Stomach (tissue), 9 donors: ENCODE results near the gene HTR7. TPM values are rescaled to one million over a fixed set of nuclear protein-coding genes. Genes with fewer than 3 reads are reported as not detected.

Source experiments
- DNase-seq, 2 donors: peaks; one replicate each; pipeline versions ENCODE4 v3.0.0 to v3.0.0-alpha.2; 2013 to 2019
- H3K27ac ChIP-seq, 5 donors: fragments of 200-600 bp in 4 of 5; sonication (generic) in 4 of 5; one replicate each; pipeline ENCODE4 v1.5.1; 2013 to 2019; ENCODE audit warnings: mild to moderate bottlenecking in 1 of 5, moderate library complexity in 1 of 5
- H3K27me3 ChIP-seq, 3 donors: fragments of 200-600 bp; sonication (generic); one replicate each; pipeline ENCODE4 v1.5.1; 2017 to 2019; ENCODE audit warnings: mixed run types in 1 of 3
- H3K36me3 ChIP-seq, 4 donors: fragments of 200-600 bp; sonication (generic); 1 replicate in 3 of 4; 2 replicates in 1 of 4; pipeline ENCODE4 v1.5.1; 2016 to 2019
- H3K4me1 ChIP-seq, 4 donors: fragments of 200-600 bp; sonication (generic); one replicate each; pipeline ENCODE4 v1.5.1; 2016 to 2019
- H3K4me3 ChIP-seq, 4 donors: fragments of 200-600 bp; sonication (generic) in 3 of 4; one replicate each; pipeline ENCODE4 v1.5.1; 2016 to 2019; ENCODE audit warnings: mild to moderate bottlenecking in 1 of 4
- H3K9me3 ChIP-seq, 4 donors: fragments of 200-600 bp; sonication (generic); one replicate each; pipeline ENCODE4 v1.5.1; 2016 to 2019
- EP300 ChIP-seq: sonication (generic); formaldehyde crosslinking; IDR thresholded peaks from one replicate; pipeline ENCODE4 v1.6.1; 2017; ENCODE audit warnings: antibody characterized with exemption
- POLR2A ChIP-seq, 4 donors: fragments of 450-650 bp; IDR thresholded peaks; one replicate each; pipeline ENCODE4 v1.6.1; 2016; ENCODE audit warnings: antibody characterized with exemption in 4 of 4, control low read depth in 2 of 4, mild to moderate bottlenecking in 1 of 4, moderate library complexity in 1 of 4
- POLR2AphosphoS5 ChIP-seq, 3 donors: sonication (generic); formaldehyde crosslinking; IDR thresholded peaks; one replicate each; pipeline ENCODE4 v1.6.1; 2016; ENCODE audit warnings: antibody characterized with exemption in 3 of 3
- WGBS, 5 donors: extraction: QIAGEN DNeasy Blood & Tissue Kit in 3 of 5; methylation state at CpG; one replicate each; pipeline versions ENCODE4 v1.1.5 to v1.1.7; 2013 to 2018; 5-methylcytosine and 5-hydroxymethylcytosine counted together
- intact Hi-C: fragments of 100-400 bp; cut with DNase I; formaldehyde crosslinking; loops from one replicate; pipeline ENCODE4 v1.15.1; 2023; ENCODE audit warnings: low total_unique reads
- polyA plus RNA-seq, 3 donors: library from polyadenylated mRNA; stranded (reverse); fragments of 200-250 nt; gene quantifications; one replicate each; pipeline ENCODE4 v1.2.3, GENCODE V29; 2013
- total RNA-seq, 5 donors: library from RNA; depleted of rRNA; stranded (reverse); fragments of >200 nt; gene quantifications; one replicate each; pipeline versions ENCODE4 v1.1.0 to v1.2.3, GENCODE V29; 2014 to 2016
- TF ChIP-seq, protein P1 (sequence below), 7 experiments: fragments of 450-650 bp in 4 of 7; fragments of 200-600 bp in 3 of 7; sonication (generic) in 3 of 7; IDR thresholded peaks; one replicate each; pipeline ENCODE4 v1.5.1; 2016 to 2019; ENCODE audit warnings: antibody characterized with exemption in 7 of 7, control low read depth in 2 of 7, mild to moderate bottlenecking in 1 of 7
- donor health status: healthy with polysubstance abuse.
- donor health status: Bipolar disorder and iron deficiency.
- donor health status: healthy.

The HTR7 gene
- total and polyA plus RNA-seq, 8 donors: 0.28 to 7.1 (median 1.8) TPM; not detected in 2

GRCh38 chr10:90849956-90850749 lies 7.7 kb downstream of the HTR7 start:
- peaks cover 0 to 24% (median 21%) of the 10 kb centered on the region in 4 donors for H3K9me3 ChIP-seq
- no peak overlapping the region for H3K27ac ChIP-seq
- H3K4me3 ChIP-seq: no peak overlapping the region
- intact Hi-C loops: no loop called here
- TF ChIP-seq, protein P1, sequence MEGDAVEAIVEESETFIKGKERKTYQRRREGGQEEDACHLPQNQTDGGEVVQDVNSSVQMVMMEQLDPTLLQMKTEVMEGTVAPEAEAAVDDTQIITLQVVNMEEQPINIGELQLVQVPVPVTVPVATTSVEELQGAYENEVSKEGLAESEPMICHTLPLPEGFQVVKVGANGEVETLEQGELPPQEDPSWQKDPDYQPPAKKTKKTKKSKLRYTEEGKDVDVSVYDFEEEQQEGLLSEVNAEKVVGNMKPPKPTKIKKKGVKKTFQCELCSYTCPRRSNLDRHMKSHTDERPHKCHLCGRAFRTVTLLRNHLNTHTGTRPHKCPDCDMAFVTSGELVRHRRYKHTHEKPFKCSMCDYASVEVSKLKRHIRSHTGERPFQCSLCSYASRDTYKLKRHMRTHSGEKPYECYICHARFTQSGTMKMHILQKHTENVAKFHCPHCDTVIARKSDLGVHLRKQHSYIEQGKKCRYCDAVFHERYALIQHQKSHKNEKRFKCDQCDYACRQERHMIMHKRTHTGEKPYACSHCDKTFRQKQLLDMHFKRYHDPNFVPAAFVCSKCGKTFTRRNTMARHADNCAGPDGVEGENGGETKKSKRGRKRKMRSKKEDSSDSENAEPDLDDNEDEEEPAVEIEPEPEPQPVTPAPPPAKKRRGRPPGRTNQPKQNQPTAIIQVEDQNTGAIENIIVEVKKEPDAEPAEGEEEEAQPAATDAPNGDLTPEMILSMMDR (IDR thresholded peaks at IDR 0.05): no peak
- TF ChIP-seq EP300 (no peak), POLR2A (IDR thresholded peaks at IDR 0.05) (no peak), POLR2AphosphoS5 (IDR thresholded peaks at IDR 0.05) (no peak)
- peaks cover 0 to 15% (median 11%) of the 10 kb centered on the region in 3 donors for H3K27me3 ChIP-seq
- DNase-seq: no peak
- WGBS, 5 donors: 58 to 81% (median 75%) methylated on average over 1 of the region's 1 CpG
- no peaks in the 10 kb centered on the region for H3K4me1 ChIP-seq
- H3K36me3 ChIP-seq: no peaks in the 10 kb centered on the region

GRCh38 chr10:90847436-90847835 lies 10.4 kb downstream of the HTR7 start:
- intact Hi-C loops: no loop called here
- WGBS, 5 donors: 7 to 20% (median 18%) methylated on average over 1 of the region's 1 CpG

GRCh38 chr10:90846746-90847145 lies 11.1 kb downstream of the HTR7 start:
- no peak overlapping the region for H3K27ac ChIP-seq
- 33 to 94% (median 58%) methylated on average over 1 of the region's 1 CpG for WGBS, 5 donors
- intact Hi-C loops: no loop called here

More at GRCh38 chr10:90847436-90847835, 10.4 kb downstream of the HTR7 start:
- TF ChIP-seq EP300 (no peak), POLR2A (IDR thresholded peaks at IDR 0.05) (no peak), POLR2AphosphoS5 (IDR thresholded peaks at IDR 0.05) (no peak)
- TF ChIP-seq, protein P1 (IDR thresholded peaks at IDR 0.05): no peak
- H3K4me3 ChIP-seq: no peak overlapping the region
- H3K4me1 ChIP-seq: no peaks in the 10 kb centered on the region
- DNase-seq: peak in 1 of 2 donors; percentile 20
- H3K27ac ChIP-seq: no peak overlapping the region
- no peaks in the 10 kb centered on the region for H3K36me3 ChIP-seq
- peaks cover 0 to 26% (median 21%) of the 10 kb centered on the region in 4 donors for H3K9me3 ChIP-seq
- H3K27me3 ChIP-seq: peaks cover 0 to 7% (median 3%) of the 10 kb centered on the region in 3 donors

DNA sequence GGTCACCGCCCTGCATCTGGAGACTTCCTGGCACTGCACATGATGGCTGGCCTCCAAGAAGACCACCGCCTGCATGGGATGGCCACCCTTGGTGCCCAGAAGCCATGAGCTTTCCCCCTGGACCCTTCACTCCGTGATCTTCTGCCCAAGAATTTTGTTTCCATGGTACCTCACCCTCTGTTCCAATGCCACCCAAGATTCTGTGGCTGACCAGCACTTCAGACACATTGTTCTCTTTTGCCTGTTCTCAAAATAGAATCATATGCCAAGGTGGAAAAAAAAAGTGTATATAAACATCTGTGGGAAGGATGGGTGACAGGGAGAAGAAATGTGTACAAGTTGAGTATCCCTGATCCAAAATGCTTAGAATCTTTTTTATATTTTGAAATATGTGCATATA lies 12.1 kb downstream of the HTR7 start:
- Histone ChIP-seq H3K4me1 (no peaks in the 10 kb centered on the region), H3K36me3 (no peaks in the 10 kb centered on the region), H3K9me3 (peaks cover 0 to 19% (median 10%) of the 10 kb centered on the region in 4 donors), H3K27ac (no peak overlapping the region), H3K27me3 (peaks cover 0 to 12% (median 3%) of the 10 kb centered on the region in 3 donors), H3K4me3 (no peak overlapping the region)
- no peak for DNase-seq
- TF ChIP-seq, protein P1 (IDR thresholded peaks at IDR 0.05): no peak
- TF ChIP-seq POLR2A (IDR thresholded peaks at IDR 0.05): no peak
- TF ChIP-seq EP300: no peak
- no peak for TF ChIP-seq POLR2AphosphoS5 (IDR thresholded peaks at IDR 0.05)
- intact Hi-C loops: no loop called here
- 70 to 83% (median 75%) methylated on average over 3 of the region's 3 CpGs for WGBS, 5 donors

More at GRCh38 chr10:90846746-90847145, 11.1 kb downstream of the HTR7 start:
- Histone ChIP-seq H3K27me3 (peaks cover 0 to 12% (median 3%) of the 10 kb centered on the region in 3 donors), H3K36me3 (no peaks in the 10 kb centered on the region), H3K9me3 (peaks cover 0 to 29% (median 20%) of the 10 kb centered on the region in 4 donors), H3K4me1 (no peaks in the 10 kb centered on the region), H3K4me3 (no peak overlapping the region)
- TF ChIP-seq EP300: no peak
- TF ChIP-seq, protein P1 (IDR thresholded peaks at IDR 0.05): no peak
- TF ChIP-seq POLR2A (IDR thresholded peaks at IDR 0.05): no peak
- TF ChIP-seq POLR2AphosphoS5 (IDR thresholded peaks at IDR 0.05): no peak
- DNase-seq: no peak
